Left cardiac atrium (tissue), 4 donors: ENCODE measurements around the gene PRKX. TPM values are rescaled to one million over a fixed set of nuclear protein-coding genes. Genes with fewer than 3 reads are reported as not detected.
"Not testable (repeated sequence)": the region's sequence is repeated elsewhere in the genome, so short reads cannot be mapped to it uniquely, and the experiment has no call there.

Experiments used
- ATAC-seq, 2 donors: fragments of 200-7000 bp; cut with Tn5 transposase; one replicate each; pipeline ENCODE4 v1.9.1; 2020; ENCODE audit warnings: mild to moderate bottlenecking in 2 of 2, moderate library complexity in 2 of 2
- DNase-seq: peaks from one replicate; pipeline ENCODE4 v3.0.0-alpha.2; 2020
- intact Hi-C, 2 donors: fragments of 100-400 bp; cut with DNase I; formaldehyde crosslinking; loops; one replicate each; pipeline versions ENCODE4 v1.14.1 to v1.15.1; 2022 to 2023
- long read RNA-seq: library from polyadenylated mRNA; unstranded; transcript quantifications from one replicate; pipeline ENCODE4 v2.0.0, GENCODE V29; 2021
- total RNA-seq, 2 donors: library from RNA; stranded (reverse); fragmentation: NEBNext Ultra II Directional; extraction: Animal tissue kit (Norgen Biotek cat#: 25700); gene quantifications; one replicate each; pipeline ENCODE4 v1.2.1, GENCODE V29; 2021
- donor health status: DM: no; HTN: yes; CAD: no.
- donor health status: DM: no; HTN: yes; CAD: no; lungs with severe emphysema.
- donor health status: DM: yes; HTN: yes; CAD: no.
- donor health status: Dilated cardiomyopathy.

PRKX gene
- total RNA-seq: 1 to 10 TPM; 6.2 to 8.9 TPM
- long read RNA-seq, partial matches to known transcripts: 0 of 1 reads
- long read RNA-seq, other reads (novel, unspliced or antisense): 1 of 1 reads

- intact Hi-C loops: no loop called here
- peak; percentile 63 for DNase-seq
- peak; percentile 91 to 94 for ATAC-seq
These were observed at the start of gene PRKX for GRCh38 chrX:3713225-3713936. TSS of gene PRKX (minus strand) at chrX:3713649. CDS start at chrX:3713253, 396 bp downstream.

DNA sequence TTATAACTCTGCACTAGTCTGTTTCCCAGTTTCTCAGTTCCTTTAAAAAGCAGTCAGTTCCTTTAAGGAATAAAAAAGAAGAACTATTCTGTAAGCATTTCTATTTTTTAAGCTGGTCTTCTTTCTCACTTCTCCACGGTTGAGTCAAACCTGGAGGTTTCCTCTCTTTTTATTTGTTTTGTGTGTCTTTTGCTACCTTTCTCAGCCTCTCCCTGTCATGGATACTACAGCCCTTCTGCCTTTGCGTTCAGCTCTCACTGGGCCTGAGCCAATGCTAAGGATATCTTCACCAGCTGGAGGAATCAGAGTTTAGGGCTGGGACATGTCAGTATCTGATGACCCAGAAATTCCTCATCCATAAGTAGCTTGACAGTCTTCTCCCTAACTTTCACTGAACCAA, 49.7 kb upstream of the PRKX start:
- no peak for ATAC-seq
- no peak for DNase-seq
- intact Hi-C loops: no loop called here

DNA sequence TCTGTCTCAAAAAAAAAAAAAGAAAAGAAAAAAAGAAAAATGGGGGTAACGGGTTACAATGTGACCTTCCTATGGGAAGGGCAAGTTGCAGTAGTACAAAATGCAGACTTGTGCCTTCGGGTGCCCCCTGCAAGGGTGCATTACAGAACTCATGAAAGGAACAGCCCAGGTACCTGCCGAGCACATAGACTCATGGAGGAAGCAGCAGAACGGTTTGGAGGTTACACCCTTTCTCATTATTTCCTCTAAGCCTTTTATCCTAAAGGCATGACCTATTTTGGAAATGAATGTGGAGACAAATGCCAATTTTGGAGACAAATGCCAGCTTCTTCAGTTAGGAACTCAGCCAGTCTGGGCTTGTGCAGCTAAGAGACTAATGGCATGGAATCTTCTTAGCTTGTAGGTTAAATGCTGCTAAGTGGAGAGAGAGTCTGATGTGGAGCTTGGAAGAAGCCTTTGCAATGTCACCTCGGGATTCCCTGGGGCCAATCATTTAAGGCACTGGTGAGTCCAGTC, 44.1 kb upstream of the PRKX start:
- intact Hi-C loops: no loop called here
- DNase-seq (no peak), ATAC-seq (no peak)

DNA sequence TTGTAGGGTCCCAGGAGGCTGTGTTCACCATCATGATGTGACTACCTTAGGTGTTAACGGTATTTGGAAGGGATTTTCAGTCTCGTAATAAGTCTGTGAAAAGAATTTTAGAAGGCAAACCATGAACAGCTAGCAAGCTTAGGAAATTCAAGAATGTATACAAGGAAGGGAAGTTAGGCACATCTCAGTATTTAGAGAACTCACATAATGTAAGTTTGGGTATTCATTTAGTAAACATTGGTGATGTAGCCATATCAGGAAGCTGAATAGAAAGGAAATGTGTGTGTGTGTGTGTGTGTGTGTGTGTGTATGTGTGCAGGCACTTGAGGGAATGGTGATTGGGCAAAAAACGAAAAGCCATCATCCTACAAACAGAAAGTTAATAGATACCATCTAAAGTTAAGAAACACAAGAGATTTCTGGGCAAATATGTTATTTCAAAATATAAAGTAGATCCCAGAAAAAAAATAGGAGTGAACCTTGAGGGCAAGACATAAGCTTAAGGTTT, 34.7 kb upstream of the PRKX start:
- no peak for ATAC-seq
- intact Hi-C loops: no loop called here

DNA sequence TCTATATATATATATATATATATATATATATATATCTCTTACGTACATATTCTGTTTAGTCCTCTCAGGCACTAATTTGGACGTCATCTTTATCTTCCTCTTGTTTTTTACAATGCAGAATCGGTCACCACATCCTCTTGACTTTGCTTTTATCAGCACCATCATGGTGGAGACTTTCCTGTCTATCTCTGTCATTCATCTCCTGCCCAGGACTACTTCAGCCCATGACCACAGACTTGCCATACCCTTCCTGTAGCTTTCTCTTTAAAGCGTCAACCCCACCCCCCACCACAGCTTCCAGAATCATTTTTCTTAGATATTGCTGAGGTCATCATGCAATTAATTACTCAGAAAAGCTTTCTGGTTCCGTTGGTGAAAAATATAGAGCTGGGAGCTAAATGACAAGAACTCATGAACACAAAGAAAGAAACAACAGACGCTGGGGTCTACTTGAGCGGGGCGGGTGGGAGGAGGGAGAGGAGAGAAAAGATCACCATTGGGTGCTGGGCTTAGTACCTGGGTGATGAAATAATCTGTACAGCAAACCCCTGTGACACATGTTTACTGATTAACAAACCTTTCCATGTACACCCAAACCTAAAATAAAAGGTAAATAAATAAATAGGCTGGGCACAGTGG, 30.5 kb upstream of the PRKX start:
- ATAC-seq (peak in 1 of 2 donors; percentile 41), DNase-seq (no peak)
- intact Hi-C loops: no loop called here

More for the DNA sequence above, 34.7 kb upstream of the PRKX start:
- no peak for DNase-seq

- ATAC-seq, DNase-seq, intact Hi-C loops: not testable (repeated sequence)
These were observed 27.5 kb upstream of the PRKX start for GRCh38 chrX:3740946-3741345.

GRCh38 chrX:3738509-3738908, 25.1 kb upstream of the PRKX start:
- DNase-seq (no peak), ATAC-seq (no peak)
- intact Hi-C loops: no loop called here

DNA sequence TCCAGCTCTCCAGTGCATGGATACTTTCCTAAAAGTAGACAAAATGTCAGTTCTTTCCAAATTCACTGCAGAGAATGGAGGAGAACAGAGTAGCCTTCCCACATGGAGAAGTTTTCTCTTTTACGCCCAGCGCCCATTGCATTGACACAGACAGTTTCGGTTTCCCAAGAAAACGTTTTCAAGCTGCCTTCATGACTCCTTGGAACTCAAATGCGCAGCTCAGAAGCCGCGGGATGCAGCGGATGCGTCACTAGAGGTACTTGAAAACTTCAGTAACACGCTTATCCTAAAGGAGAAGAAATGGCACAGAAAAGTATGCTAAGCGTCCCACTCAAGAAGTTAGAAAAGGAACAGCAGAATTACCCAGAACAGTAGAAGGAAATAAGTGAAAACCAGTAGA, 23.1 kb upstream of the PRKX start:
- DNase-seq, intact Hi-C loops, ATAC-seq: not testable (repeated sequence)

GRCh38 chrX:3735891-3736290, 22.4 kb upstream of the PRKX start:
- DNase-seq, ATAC-seq, intact Hi-C loops: not testable (repeated sequence)

DNA sequence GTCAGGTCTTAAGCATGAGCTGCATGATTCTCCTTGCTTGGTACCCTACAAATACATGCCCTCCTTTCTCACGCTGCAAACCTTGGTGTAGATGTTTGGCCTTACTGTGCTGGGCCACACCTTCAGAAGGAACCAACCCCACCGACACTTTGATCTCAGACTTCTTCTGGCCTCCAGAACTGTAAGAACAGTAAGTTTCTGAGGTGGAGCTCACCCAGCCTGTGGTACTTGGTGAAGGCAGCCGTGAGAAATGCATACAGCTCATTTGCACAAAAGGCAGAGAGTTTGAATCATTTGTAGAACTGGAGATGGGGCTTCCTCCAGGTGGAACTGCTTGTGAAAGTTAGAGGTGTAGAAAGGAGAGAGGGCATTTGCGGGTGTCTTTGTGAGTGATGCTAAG, 21.0 kb upstream of the PRKX start:
- DNase-seq, ATAC-seq: not testable (repeated sequence)

DNA sequence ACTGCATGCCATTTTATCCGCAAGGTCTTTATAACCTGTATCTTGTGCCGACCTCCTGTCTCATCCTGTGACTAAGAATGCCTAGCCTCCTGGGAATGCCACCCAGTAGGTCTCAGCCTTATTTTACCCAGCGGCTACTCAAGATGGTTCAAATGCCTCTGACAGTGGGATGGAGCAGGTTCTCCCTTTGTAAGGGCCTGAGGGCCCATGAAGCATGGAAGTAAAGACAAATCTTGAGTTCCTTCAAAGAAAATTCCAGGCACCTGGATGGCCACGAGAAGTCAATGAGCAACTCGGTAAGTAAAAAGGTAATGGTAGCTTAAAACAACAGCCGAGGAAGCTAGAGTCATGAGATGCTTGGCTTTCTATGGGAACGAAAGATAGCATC, 19.6 kb upstream of the PRKX start:
- DNase-seq (no peak), ATAC-seq (no peak)
- intact Hi-C loops: no loop called here

More for the DNA sequence above, 21.0 kb upstream of the PRKX start:
- intact Hi-C loops: not testable (repeated sequence)

- intact Hi-C loops, DNase-seq, ATAC-seq: not testable (repeated sequence)
These were observed 19.0 kb upstream of the PRKX start for GRCh38 chrX:3732326-3733042.

DNA sequence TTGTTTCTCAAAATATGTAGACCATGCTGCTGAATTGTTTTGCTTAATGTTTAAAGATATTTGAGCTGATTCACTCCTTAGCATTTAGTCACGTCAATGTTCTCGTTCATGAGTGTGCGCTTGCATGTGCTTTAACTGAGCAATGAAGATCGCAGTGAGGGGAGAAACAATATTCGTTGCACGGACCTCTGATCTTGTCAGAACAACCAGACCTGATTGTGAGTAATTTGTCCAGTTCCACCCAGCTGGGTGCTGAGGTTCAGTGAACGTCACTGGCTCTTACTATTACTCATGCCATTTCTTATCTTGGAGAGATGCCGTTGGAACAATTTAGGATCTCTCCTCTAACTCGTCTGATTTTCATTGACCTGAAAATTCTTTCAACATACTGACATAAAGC, 15.0 kb upstream of the PRKX start:
- DNase-seq (no peak), ATAC-seq (peak in 1 of 2 donors; percentile 72)
- intact Hi-C loops: no loop called here

DNA sequence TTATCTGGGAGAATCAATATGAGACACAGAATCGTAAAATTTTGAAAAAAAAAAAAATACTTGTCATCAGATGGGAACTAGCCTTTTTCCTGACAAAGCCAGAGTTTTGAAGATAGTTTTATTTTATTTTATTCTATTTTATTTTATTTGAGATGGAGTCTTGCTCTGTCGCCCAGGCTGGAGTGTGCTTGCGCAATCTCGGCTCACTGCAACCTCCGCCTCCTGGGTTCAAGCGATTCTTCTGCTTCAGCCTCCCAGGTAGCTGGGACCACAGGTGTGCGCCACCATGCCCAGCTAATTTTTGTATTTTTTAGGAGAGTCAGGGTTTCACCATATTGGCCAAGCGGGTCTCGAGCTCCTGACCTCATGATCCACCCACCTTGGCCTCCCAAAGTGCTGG, 10.0 kb upstream of the PRKX start:
- intact Hi-C loops, DNase-seq, ATAC-seq: not testable (repeated sequence)

GRCh38 chrX:3717742-3718420, 4.4 kb upstream of the PRKX start:
- DNase-seq (no peak), ATAC-seq (no peak)
- intact Hi-C loops: no loop called here

GRCh38 chrX:3715921-3716320, 2.5 kb upstream of the PRKX start:
- no peak for ATAC-seq
- intact Hi-C loops: no loop called here
- no peak for DNase-seq

- DNase-seq, intact Hi-C loops, ATAC-seq: not testable (repeated sequence)
These were observed 1.4 kb upstream of the PRKX start for GRCh38 chrX:3714706-3715479.

- ATAC-seq (no peak), DNase-seq (no peak)
- intact Hi-C loops: no loop called here
These were observed 537 bp upstream of the PRKX start for GRCh38 chrX:3713937-3714434.
